Retinal pigment epithelial cell (primary cell): ENCODE data around the gene CA12.
A peak's percentile ranks its signal among the peaks of the same experiment; 100 is the strongest.

Experiments used
- DNase-seq: peaks from one replicate; pipeline ENCODE4 v3.0.0-alpha.2; 2010; ENCODE audit warnings: low read depth
- H3K4me3 ChIP-seq: 2 replicates; pipeline ENCODE4 v1.5.1; 2011; ENCODE audit warnings: mild to moderate bottlenecking, low read length, control low read depth, moderate library complexity
- TF ChIP-seq, protein P1 (sequence below): conservative IDR thresholded peaks from 2 replicates; pipeline ENCODE4 v1.5.1; 2011; ENCODE audit warnings: low read depth, low read length, control low read depth, inconsistent platforms

The CA12 gene

GRCh38 chr15:63339006-63339766, 42.5 kb downstream of the CA12 start:
- H3K4me3 ChIP-seq, result no peak overlapping the region
- TF ChIP-seq, protein P1, sequence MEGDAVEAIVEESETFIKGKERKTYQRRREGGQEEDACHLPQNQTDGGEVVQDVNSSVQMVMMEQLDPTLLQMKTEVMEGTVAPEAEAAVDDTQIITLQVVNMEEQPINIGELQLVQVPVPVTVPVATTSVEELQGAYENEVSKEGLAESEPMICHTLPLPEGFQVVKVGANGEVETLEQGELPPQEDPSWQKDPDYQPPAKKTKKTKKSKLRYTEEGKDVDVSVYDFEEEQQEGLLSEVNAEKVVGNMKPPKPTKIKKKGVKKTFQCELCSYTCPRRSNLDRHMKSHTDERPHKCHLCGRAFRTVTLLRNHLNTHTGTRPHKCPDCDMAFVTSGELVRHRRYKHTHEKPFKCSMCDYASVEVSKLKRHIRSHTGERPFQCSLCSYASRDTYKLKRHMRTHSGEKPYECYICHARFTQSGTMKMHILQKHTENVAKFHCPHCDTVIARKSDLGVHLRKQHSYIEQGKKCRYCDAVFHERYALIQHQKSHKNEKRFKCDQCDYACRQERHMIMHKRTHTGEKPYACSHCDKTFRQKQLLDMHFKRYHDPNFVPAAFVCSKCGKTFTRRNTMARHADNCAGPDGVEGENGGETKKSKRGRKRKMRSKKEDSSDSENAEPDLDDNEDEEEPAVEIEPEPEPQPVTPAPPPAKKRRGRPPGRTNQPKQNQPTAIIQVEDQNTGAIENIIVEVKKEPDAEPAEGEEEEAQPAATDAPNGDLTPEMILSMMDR, result no peak
- DNase-seq, result no peak

GRCh38 chr15:63338170-63338569, 43.5 kb downstream of the CA12 start:
- TF ChIP-seq, protein P1, result no peak
- DNase-seq, result no peak
- H3K4me3 ChIP-seq, result no peak overlapping the region

DNA sequence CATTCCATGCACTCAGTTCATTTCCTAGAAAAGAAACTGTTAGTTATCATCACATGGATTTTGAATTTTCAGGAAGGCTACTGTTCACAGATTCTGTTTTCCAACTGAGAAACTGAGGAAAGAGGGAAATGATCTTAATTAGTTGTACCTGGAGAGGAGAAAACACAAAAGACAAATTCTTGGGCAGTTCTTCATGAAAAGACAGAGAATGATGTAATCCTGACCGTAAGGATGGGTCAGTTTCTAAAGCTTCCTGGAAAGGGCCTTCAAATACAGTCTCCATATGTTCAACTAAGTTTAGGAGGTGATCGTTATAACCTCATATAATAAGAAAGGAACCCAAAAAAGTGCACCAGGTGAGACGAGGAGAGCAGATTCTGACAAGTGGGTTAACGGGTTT, 44.6 kb downstream of the CA12 start:
- TF ChIP-seq, protein P1, result no peak
- no peak overlapping the region for H3K4me3 ChIP-seq
- no peak for DNase-seq

GRCh38 chr15:63335543-63336240, 46.0 kb downstream of the CA12 start:
- no peak for DNase-seq
- TF ChIP-seq, protein P1, result no peak
- no peak overlapping the region for H3K4me3 ChIP-seq

- no peak overlapping the region for H3K4me3 ChIP-seq
- no peak for DNase-seq
- TF ChIP-seq, protein P1, result no peak
These were observed 46.8 kb downstream of the CA12 start for GRCh38 chr15:63334821-63335220.

DNA sequence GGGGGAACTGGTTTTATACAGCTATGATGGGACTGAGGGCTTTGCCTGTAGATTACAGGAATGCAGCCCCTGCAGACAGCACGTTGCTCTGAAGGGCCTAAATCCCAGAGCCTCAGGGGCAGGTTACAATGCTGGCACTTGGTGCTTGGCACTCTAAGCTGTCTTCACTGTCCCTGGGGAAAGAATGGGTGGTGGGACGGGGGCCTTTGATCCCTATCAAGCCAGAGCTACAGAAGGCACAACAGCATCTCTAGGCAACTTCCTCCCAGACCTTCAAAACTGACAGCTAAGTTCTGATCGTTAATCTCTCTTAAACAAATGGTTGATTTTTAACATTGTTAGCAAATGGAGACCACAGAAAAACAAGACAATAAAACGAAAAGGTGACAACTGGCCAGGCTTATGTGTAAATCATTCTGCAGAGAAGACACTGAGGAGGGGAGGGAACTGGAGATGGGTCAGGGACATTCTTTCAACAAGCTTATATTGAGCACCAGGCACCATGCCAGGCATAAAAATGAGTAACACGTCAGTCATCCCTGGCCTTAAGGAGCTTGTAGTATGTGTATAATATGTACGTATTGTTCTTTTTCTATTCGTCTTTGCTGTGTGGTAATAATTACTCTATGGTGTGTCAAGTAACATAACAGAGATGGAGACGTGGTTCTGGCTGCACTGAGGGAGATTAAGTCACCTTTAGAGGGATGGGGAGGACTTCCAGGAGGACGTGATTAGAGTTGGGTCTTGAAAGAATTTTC, 49.1 kb downstream of the CA12 start:
- no peak overlapping the region for H3K4me3 ChIP-seq
- peak; percentile 70 for DNase-seq
- TF ChIP-seq, protein P1, result no peak
